H1 (cell line): Measurements from ENCODE around the gene MOB3C. TPM values are rescaled to one million over a fixed set of nuclear protein-coding genes. Genes with fewer than 3 reads are reported as not detected.

Experiments
- CTCF ChIA-PET: fragments of 300-600 bp; sonication (Branson Sonifier 250); formaldehyde crosslinking; loops from one replicate; lab custom pipeline; 2021; ENCODE audit not compliant: partially characterized antibody; lab: Charles Lee
- POLR2A ChIA-PET: fragments of 300-600 bp; sonication (Branson Sonifier 250); formaldehyde crosslinking; loops from one replicate; lab custom pipeline; 2021; ENCODE audit warnings: inconsistent platforms; ENCODE audit not compliant: partially characterized antibody; lab: Charles Lee
- DNase-seq, 2 experiments: peaks; one replicate each; pipeline versions ENCODE4 v3.0.0 to v3.0.0-alpha.2; 2010 to 2022; ENCODE audit warnings: low spot score in 2 of 2, low read depth in 1 of 2, mixed read lengths in 1 of 2
- FAIRE-seq: peaks from 2 replicates; lab custom pipeline; 2011; peaks lifted over from hg19 to GRCh38; lab: Jason Lieb, UNC
- H2AFZ ChIP-seq: 2 replicates; pipeline ENCODE4 v1.8.1; 2012; ENCODE audit warnings: low read length, inconsistent platforms
- H2AK5ac ChIP-seq: 2 replicates; pipeline ENCODE4 v1.6.1; 2013; ENCODE audit warnings: low read depth, low read length
- H2BK120ac ChIP-seq: replicated peaks from 2 replicates; pipeline ENCODE3; 2013; ENCODE audit warnings: low read depth, low read length, inconsistent platforms
- H2BK12ac ChIP-seq: 2 replicates; pipeline ENCODE4 v1.6.1; 2013; ENCODE audit warnings: low read depth, low read length
- H2BK15ac ChIP-seq: 2 replicates; pipeline ENCODE4 v1.6.1; 2013; ENCODE audit warnings: low read length
- H2BK20ac ChIP-seq: 2 replicates; pipeline ENCODE4 v1.6.1; 2013; ENCODE audit warnings: low read length
- H2BK5ac ChIP-seq: 2 replicates; pipeline ENCODE4 v1.6.1; 2013; ENCODE audit warnings: low read depth, low read length
- H3K14ac ChIP-seq: 2 replicates; pipeline ENCODE4 v1.6.1; 2013; ENCODE audit warnings: inconsistent platforms; ENCODE audit not compliant: insufficient read length
- H3K18ac ChIP-seq: 2 replicates; pipeline ENCODE4 v1.6.1; 2013; ENCODE audit warnings: low read length; ENCODE audit errors: extremely low read depth
- H3K23ac ChIP-seq: 2 replicates; pipeline ENCODE4 v1.6.1; 2013; ENCODE audit warnings: inconsistent platforms; ENCODE audit not compliant: insufficient read length
- H3K23me2 ChIP-seq: 2 replicates; pipeline ENCODE4 v1.6.1; 2013; ENCODE audit warnings: low read depth, low read length
- H3K27ac ChIP-seq: 2 replicates; pipeline ENCODE4 v1.6.1; 2011; ENCODE audit warnings: low read depth, low read length, inconsistent platforms
- H3K27me3 ChIP-seq, 4 experiments: replicated peaks in 1 of 4; 1 replicate in 1 of 4; 2 replicates in 3 of 4; pipeline versions ENCODE4 v1.6.1 to v1.8.1; 2011 to 2013; ENCODE audit warnings: low read length in 3 of 4, mild to moderate bottlenecking in 3 of 4, inconsistent platforms in 2 of 4, mixed read lengths in 2 of 4, moderate library complexity in 1 of 4; ENCODE audit not compliant: control insufficient read depth in 3 of 4, insufficient read depth in 3 of 4; ENCODE audit errors: extremely low read depth in 1 of 4
- H3K36me3 ChIP-seq, 4 experiments: 2 replicates each; pipeline versions ENCODE4 v1.6.1 to v1.8.1; 2011 to 2013; ENCODE audit warnings: mild to moderate bottlenecking in 4 of 4, low read length in 3 of 4, moderate library complexity in 2 of 4, control low read depth in 1 of 4, inconsistent platforms in 1 of 4; ENCODE audit not compliant: insufficient read depth in 4 of 4, control insufficient read depth in 2 of 4
- H3K4ac ChIP-seq: replicated peaks from 2 replicates; pipeline ENCODE3; 2013; ENCODE audit warnings: low read length, low read depth, mixed read lengths, inconsistent platforms; ENCODE audit not compliant: insufficient read length
- H3K4me1 ChIP-seq, 4 experiments: replicated peaks in 1 of 4; 1 replicate in 1 of 4; 2 replicates in 3 of 4; pipeline versions ENCODE4 v1.6.1 to v1.8.1; 2011 to 2013; ENCODE audit warnings: low read length in 3 of 4, inconsistent platforms in 2 of 4, mixed read lengths in 1 of 4; ENCODE audit not compliant: insufficient read depth in 4 of 4, control insufficient read depth in 3 of 4
- H3K4me2 ChIP-seq, 2 experiments: 2 replicates each; pipeline versions ENCODE4 v1.6.1 to v1.8.1; 2011 to 2013; ENCODE audit warnings: low read depth in 2 of 2, low read length in 2 of 2, control low read depth in 1 of 2, inconsistent platforms in 1 of 2, mild to moderate bottlenecking in 1 of 2; ENCODE audit not compliant: insufficient read depth in 1 of 2
- H3K4me3 ChIP-seq, 4 experiments: fragments of 200-600, 300-600 bp in 1 of 4; sonication (generic), shearing (Covaris generic), sonication (Bioruptor Twin) in 1 of 4; 2 replicates each; pipeline versions ENCODE4 v1.5.1 to v1.8.1; 2011 to 2016; ENCODE audit warnings: low read length in 4 of 4, low read depth in 3 of 4, control low read depth in 2 of 4, inconsistent platforms in 2 of 4, mild to moderate bottlenecking in 2 of 4, mixed read lengths in 1 of 4, moderate library complexity in 1 of 4; ENCODE audit not compliant: insufficient read depth in 2 of 4; ENCODE audit errors: extremely low read depth in 1 of 4
- H3K56ac ChIP-seq: replicated peaks from 2 replicates; pipeline ENCODE3; 2013; ENCODE audit warnings: low read depth, mild to moderate bottlenecking, mixed read lengths, low read length, inconsistent platforms; ENCODE audit not compliant: insufficient read length
- H3K79me1 ChIP-seq: 2 replicates; pipeline ENCODE4 v1.6.1; 2013; ENCODE audit warnings: low read depth, low read length, control low read depth
- H3K79me2 ChIP-seq, 2 experiments: 2 replicates each; pipeline versions ENCODE4 v1.6.1 to v1.8.1; 2012 to 2013; ENCODE audit warnings: low read length in 2 of 2, mild to moderate bottlenecking in 2 of 2, inconsistent platforms in 1 of 2; ENCODE audit not compliant: insufficient read depth in 2 of 2, control insufficient read depth in 1 of 2
- H3K9ac ChIP-seq, 4 experiments: replicated peaks in 1 of 4; 1 replicate in 1 of 4; 2 replicates in 3 of 4; pipeline versions ENCODE4 v1.6.1 to v1.8.1; 2011 to 2013; ENCODE audit warnings: low read depth in 3 of 4, low read length in 3 of 4, control low read depth in 2 of 4, mild to moderate bottlenecking in 2 of 4, moderate library complexity in 2 of 4, inconsistent platforms in 1 of 4; ENCODE audit errors: extremely low read depth in 1 of 4
- H3K9me3 ChIP-seq, 2 experiments: 2 replicates each; pipeline versions ENCODE4 v1.6.1 to v1.8.1; 2012 to 2013; ENCODE audit warnings: mild to moderate bottlenecking in 2 of 2, moderate library complexity in 2 of 2, control low read depth in 1 of 2, inconsistent platforms in 1 of 2, low read depth in 1 of 2, low read length in 1 of 2, mixed read lengths in 1 of 2; ENCODE audit not compliant: insufficient read depth in 2 of 2
- H4K20me1 ChIP-seq, 2 experiments: replicated peaks in 1 of 2; 2 replicates each; pipeline versions ENCODE3 to v1.8.1; 2011 to 2013; ENCODE audit warnings: inconsistent platforms in 2 of 2, low read length in 2 of 2, mild to moderate bottlenecking in 1 of 2; ENCODE audit not compliant: insufficient read depth in 2 of 2, control insufficient read depth in 1 of 2
- H4K5ac ChIP-seq: 2 replicates; pipeline ENCODE4 v1.6.1; 2013; ENCODE audit warnings: low read length, low read depth, mixed read lengths, inconsistent platforms; ENCODE audit not compliant: insufficient read length
- H4K8ac ChIP-seq: 2 replicates; pipeline ENCODE4 v1.8.0; 2013; ENCODE audit warnings: mild to moderate bottlenecking, moderate library complexity, low read length, inconsistent platforms; ENCODE audit not compliant: insufficient read depth; ENCODE audit errors: extremely low read depth
- H4K91ac ChIP-seq: replicated peaks from 2 replicates; pipeline ENCODE3; 2013; ENCODE audit warnings: low read length, mixed read lengths, inconsistent platforms; ENCODE audit not compliant: insufficient read length
- CBX8 ChIP-seq: fragments of 300-800, 300-1000 bp; sonication (generic); IDR thresholded peaks from 2 replicates; pipeline ENCODE4 v1.7.1; 2016; ENCODE audit warnings: low read depth, low read length, borderline replicate concordance
- GABPA ChIP-seq: IDR thresholded peaks from 2 replicates; pipeline ENCODE4 v1.6.1; 2011; ENCODE audit warnings: mild to moderate bottlenecking, low read length, moderate library complexity, borderline replicate concordance; ENCODE audit not compliant: insufficient read depth
- HDAC2 ChIP-seq, 2 experiments: fragments of 300-600 bp in 1 of 2; sonication (generic) in 1 of 2; IDR thresholded peaks; 2 replicates each; pipeline ENCODE4 v1.6.1; 2011 to 2012; ENCODE audit warnings: low read depth in 2 of 2, low read length in 2 of 2, mild to moderate bottlenecking in 2 of 2, moderate library complexity in 2 of 2, borderline replicate concordance in 1 of 2, inconsistent platforms in 1 of 2
- HDAC6 ChIP-seq: IDR thresholded peaks from one replicate; pipeline ENCODE4 v1.7.1; 2012; ENCODE audit warnings: low read depth, mild to moderate bottlenecking, inconsistent platforms, low read length, moderate library complexity
- NANOG ChIP-seq: IDR thresholded peaks from 2 replicates; pipeline ENCODE4 v1.6.1; 2011; ENCODE audit warnings: low read length, low read depth, mild to moderate bottlenecking, inconsistent platforms; ENCODE audit not compliant: insufficient read depth, poor library complexity, severe bottlenecking
- SAP30 ChIP-seq: fragments of 300-600 bp; sonication (generic); IDR thresholded peaks from 2 replicates; pipeline ENCODE4 v1.7.1; 2012; ENCODE audit warnings: low read length, moderate library complexity, mild to moderate bottlenecking, inconsistent platforms; ENCODE audit not compliant: insufficient read depth, insufficient replicate concordance
- SIX5 ChIP-seq: IDR thresholded peaks from 2 replicates; pipeline ENCODE4 v1.6.1; 2011; ENCODE audit warnings: mild to moderate bottlenecking, low read depth, low read length
- SRF ChIP-seq: IDR thresholded peaks from 2 replicates; pipeline ENCODE4 v1.6.1; 2011; ENCODE audit warnings: mild to moderate bottlenecking, low read depth, low read length, moderate library complexity
- ZNF274 ChIP-seq: IDR thresholded peaks from 2 replicates; pipeline ENCODE4 v1.7.0; 2012; ENCODE audit warnings: low read length, borderline replicate concordance; ENCODE audit errors: extremely low read depth
- WGBS, 2 experiments: shearing (Covaris generic) in 1 of 2; methylation state at CpG; one replicate each; pipeline versions ENCODE4 v1.1.6 to v1.1.7; 2013 to 2015; ENCODE audit warnings: low lambda C conversion rate in 2 of 2, mixed read lengths in 2 of 2, inconsistent platforms in 1 of 2, low coverage in 1 of 2, missing lambda C conversion rate in 1 of 2; ENCODE audit not compliant: insufficient replicate concordance in 2 of 2, insufficient coverage in 1 of 2, insufficient read length in 1 of 2; ENCODE audit errors: extremely low coverage in 1 of 2, missing lambda C conversion rate in 1 of 2; 5-methylcytosine and 5-hydroxymethylcytosine counted together
- polyA plus RNA-seq, 7 experiments: library from polyadenylated mRNA; depleted of rRNA in 3 of 7; stranded (reverse) in 5 of 7; unstranded in 2 of 7; fragments of >200 nt in 5 of 7; fragments of 200-250 nt in 2 of 7; gene quantifications; 1 replicate in 5 of 7; 2 replicates in 1 of 7; 4 replicates in 1 of 7; pipeline versions ENCODE4 v1.2.1 to v1.2.3, GENCODE V29; 2011 to 2013; ENCODE audit warnings: missing spikeins in 2 of 7, mixed read lengths in 2 of 7
- total RNA-seq: library from RNA; stranded (reverse); fragmentation: NEBNext Ultra II Directional; extraction: Animal tissue kit (Norgen Biotek cat#: 25700); gene quantifications from 2 replicates; pipeline ENCODE4 v1.2.1, GENCODE V29; 2021
- TF ChIP-seq, protein P1 (sequence below): IDR thresholded peaks from 2 replicates; pipeline ENCODE4 v1.6.1; 2011; ENCODE audit warnings: low read length, improper control_type of control experiment
- TF ChIP-seq, protein P2 (sequence below): IDR thresholded peaks from 2 replicates; pipeline ENCODE4 v1.6.1; 2012; ENCODE audit warnings: inconsistent platforms

The MOB3C gene
- total and polyA plus RNA-seq, 2 of the 8 experiments (the other 6 are each of a cell fraction or from before 2014, with no cell fraction given), result 5.8 to 6.6 TPM

DNA sequence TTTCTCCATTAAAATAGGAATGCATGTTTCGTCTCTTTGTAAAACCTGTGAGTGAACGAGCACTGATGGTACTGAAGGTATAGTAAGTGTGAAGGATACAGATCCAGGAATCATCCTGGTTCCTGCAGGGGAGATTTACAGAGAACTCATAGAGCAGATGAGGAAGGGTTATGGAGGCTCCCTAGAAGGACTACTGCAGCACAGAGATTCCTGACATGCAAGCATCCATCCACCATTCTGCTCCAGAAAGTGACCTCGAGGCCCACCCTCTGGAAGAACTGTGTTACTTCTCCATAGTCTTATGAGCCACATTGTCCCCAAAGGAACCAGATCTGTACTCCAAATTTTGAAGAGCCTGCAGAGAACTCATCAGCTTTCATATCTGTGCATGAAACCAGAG, 27.1 kb downstream of the MOB3C start:
- WGBS, 2 experiments, result 93% methylated on average over 3 of the region's 3 CpGs; no CpG with 5 or more reads in 1 of the 2 experiments
- Histone ChIP-seq H3K4ac (no peak overlapping the region), H3K4me2 (no peak overlapping the region), H3K18ac (no peak overlapping the region), H3K27me3 (no peaks in the 10 kb centered on the region), H2AK5ac (no peak overlapping the region), H2BK20ac (no peak overlapping the region), H4K5ac (no peak overlapping the region), H3K27ac (no peak overlapping the region), H4K20me1 (no peaks in the 10 kb centered on the region), H3K23me2 (no peaks in the 10 kb centered on the region), H2AFZ (no peak overlapping the region), H4K8ac (no peak overlapping the region), H3K4me1 (no peaks in the 10 kb centered on the region; a peak in 1 of 7 replicates), H4K91ac (no peak overlapping the region), H3K14ac (no peak overlapping the region), H3K9me3 (no peaks in the 10 kb centered on the region), H3K56ac (no peak overlapping the region), H2BK120ac (no peak overlapping the region), H2BK12ac (no peak overlapping the region), H3K79me1 (no peaks in the 10 kb centered on the region; the same call in 1 of the 2 replicates), H3K36me3 (no peaks in the 10 kb centered on the region; a peak in 2 of 8 replicates), H3K79me2 (no peaks in the 10 kb centered on the region), H2BK5ac (no peak overlapping the region), H2BK15ac (no peak overlapping the region), H3K23ac (no peak overlapping the region), H3K4me3 (no peak overlapping the region), H3K9ac (no peak overlapping the region)
- DNase-seq (no peak), FAIRE-seq (no peak)
- ChIA-PET POLR2A (no interaction called here), CTCF (interaction anchor here (0.5 to 2.7 kb wide), 10 partner anchors 8 to 148 kb away, joined by 3 to 12 read pairs (median 3); partner anchors contain the start of gene MKNK1)
- TF ChIP-seq SRF (no peak), HDAC2 (IDR thresholded peaks at IDR 0.05; ENCODE audit: borderline replicate concordance in 1 of 2, low read depth in 2 of 2, low read length in 2 of 2) (no peak), SIX5 (no peak), GABPA (no peak), ZNF274 (no peak), SAP30 (no peak), HDAC6 (no peak), CBX8 (no peak), NANOG (no peak)
- TF ChIP-seq, protein P1, sequence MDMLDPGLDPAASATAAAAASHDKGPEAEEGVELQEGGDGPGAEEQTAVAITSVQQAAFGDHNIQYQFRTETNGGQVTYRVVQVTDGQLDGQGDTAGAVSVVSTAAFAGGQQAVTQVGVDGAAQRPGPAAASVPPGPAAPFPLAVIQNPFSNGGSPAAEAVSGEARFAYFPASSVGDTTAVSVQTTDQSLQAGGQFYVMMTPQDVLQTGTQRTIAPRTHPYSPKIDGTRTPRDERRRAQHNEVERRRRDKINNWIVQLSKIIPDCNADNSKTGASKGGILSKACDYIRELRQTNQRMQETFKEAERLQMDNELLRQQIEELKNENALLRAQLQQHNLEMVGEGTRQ, result no peak
- TF ChIP-seq, protein P2, sequence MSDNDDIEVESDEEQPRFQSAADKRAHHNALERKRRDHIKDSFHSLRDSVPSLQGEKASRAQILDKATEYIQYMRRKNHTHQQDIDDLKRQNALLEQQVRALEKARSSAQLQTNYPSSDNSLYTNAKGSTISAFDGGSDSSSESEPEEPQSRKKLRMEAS, result no peak
